NCI-H1417 (cell line): ENCODE measurements around the gene FAAP20.
"Not testable (repeated sequence)": the region's sequence is repeated elsewhere in the genome, so short reads cannot be mapped to it uniquely, and the experiment has no call there.

Experiments
- DNase-seq, 3 experiments: peaks; one replicate each; lab custom pipeline; 2025; lab: John Stamatoyannopoulos, UW

Gene FAAP20

GRCh38 chr1:2157856-2158255 is 36.7 kb downstream of the FAAP20 start:
- DNase-seq = no peak

GRCh38 chr1:2156866-2157265 is 37.7 kb downstream of the FAAP20 start:
- DNase-seq = no peak

DNA sequence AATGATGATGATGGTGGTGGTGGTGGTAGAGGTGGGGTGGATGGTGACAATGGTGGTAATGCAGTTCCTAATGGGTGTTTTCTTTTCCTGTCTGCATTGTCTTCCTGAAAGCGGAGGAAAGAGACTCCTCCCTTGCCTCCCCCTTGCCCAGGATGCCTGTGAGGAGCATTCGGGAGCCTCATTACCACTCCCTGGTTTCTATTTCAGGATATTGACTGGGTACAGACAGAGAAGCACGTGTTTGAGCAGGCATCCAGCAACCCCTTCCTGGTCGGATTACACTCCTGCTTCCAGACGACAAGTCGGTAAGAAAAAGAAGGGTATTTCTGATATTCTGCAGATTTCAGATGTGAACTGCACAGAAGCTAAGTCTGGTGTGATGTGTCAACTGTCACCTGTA is 38.8 kb downstream of the FAAP20 start:
- DNase-seq = no peak

DNA sequence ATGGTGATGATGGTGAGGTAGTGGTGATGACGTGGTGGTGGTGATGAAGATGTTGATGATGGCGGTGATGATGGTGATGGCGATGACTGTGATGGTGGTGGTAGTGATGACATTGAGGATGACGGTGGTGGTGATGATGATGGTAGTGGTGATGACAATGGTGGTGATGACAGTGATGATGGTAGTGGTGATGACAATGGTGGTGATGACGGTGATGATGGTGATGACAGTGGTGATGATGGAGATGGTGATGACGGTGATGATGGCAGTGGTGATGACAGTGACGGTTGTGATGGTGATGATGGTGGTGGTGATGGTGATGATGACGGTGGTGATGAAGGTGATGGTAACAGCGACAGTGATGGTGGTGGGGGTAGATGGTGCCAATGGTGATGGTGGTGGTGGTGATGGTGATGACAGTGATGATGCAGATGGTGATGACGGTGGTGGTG is 39.4 kb downstream of the FAAP20 start:
- DNase-seq = no peak

DNA sequence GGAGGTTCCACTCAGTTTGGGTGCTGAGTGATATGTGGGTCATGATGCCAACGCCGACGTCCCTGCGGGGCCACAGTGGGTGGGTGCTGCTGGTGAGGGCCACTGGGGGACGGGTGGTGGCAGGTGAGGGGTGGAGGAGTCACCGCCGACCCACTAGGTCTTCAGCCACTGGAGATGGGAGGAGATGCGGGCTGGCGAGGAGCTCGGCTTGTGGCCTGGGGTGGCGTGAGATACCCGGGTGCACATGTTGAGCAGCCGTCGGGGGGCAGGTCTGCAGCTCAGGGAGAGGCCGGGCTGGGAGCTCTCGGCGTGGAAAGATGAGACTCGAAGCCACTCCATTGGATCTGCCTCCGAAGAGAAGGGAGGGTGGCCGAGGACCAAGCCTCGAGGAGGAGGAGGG is 40.5 kb downstream of the FAAP20 start:
- DNase-seq = no peak

DNA sequence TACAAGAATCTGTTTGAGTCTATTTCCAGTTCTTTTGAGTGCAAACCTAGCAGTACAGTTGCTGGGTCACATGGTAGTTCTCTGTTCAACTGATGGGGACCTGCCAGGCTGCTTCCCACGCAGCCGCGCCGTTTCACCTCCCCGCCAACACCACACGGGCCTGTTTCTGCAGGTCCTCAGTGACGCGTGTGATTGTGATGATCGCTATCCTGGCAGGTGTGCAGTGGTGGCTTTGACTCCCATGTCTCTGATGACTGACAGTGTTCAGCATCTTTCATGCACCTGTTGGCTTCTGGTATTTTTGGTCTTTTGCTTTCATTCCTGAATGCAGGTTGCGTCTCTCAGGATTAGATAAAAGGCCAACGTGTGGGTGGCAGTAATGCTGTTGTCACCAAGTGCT is 41.6 kb downstream of the FAAP20 start:
- DNase-seq = no peak

DNA sequence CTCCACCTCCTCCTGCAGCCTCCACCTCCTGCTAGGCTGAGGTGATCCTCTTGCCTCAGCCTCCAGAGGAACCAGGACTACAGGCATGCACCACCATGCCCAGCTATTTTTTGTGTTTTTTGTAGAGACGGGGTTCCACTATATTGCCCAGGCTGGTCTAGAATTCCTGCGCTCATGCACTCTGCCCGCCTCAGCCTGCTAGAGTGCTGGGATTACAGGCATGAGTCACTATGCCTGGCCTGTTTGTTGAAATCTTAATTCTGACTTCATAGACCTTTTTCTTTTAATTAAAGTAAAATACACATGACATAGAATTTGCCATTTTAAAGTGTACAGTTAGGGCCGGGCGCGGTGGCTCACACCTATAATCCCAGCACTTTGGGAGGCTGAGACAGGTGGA is 42.7 kb downstream of the FAAP20 start:
- DNase-seq = no peak

GRCh38 chr1:2151252-2151651 is 43.3 kb downstream of the FAAP20 start:
- no peak for DNase-seq

DNA sequence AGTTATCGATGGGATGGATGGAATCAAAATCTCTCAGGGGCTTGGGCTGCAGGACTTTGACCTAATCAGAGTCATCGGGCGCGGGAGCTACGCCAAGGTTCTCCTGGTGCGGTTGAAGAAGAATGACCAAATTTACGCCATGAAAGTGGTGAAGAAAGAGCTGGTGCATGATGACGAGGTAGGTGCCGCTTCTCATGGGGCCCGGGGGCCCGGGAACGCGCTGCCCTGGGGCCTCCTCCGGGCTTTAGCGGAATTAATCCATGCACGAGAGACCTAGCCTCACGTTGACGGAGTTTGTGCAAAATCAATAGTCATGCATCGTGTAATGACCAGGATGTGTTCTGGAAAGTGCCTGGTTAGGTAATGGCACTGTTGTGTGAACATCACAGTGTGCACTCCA is 43.8 kb downstream of the FAAP20 start:
- no peak for DNase-seq

- DNase-seq = no peak
Observed at GRCh38 chr1:2148691-2149090, 45.9 kb downstream of the FAAP20 start.

GRCh38 chr1:2147869-2148268 is 46.7 kb downstream of the FAAP20 start:
- DNase-seq = not testable (repeated sequence)

GRCh38 chr1:2146836-2147517 is 47.6 kb downstream of the FAAP20 start:
- DNase-seq = no peak

DNA sequence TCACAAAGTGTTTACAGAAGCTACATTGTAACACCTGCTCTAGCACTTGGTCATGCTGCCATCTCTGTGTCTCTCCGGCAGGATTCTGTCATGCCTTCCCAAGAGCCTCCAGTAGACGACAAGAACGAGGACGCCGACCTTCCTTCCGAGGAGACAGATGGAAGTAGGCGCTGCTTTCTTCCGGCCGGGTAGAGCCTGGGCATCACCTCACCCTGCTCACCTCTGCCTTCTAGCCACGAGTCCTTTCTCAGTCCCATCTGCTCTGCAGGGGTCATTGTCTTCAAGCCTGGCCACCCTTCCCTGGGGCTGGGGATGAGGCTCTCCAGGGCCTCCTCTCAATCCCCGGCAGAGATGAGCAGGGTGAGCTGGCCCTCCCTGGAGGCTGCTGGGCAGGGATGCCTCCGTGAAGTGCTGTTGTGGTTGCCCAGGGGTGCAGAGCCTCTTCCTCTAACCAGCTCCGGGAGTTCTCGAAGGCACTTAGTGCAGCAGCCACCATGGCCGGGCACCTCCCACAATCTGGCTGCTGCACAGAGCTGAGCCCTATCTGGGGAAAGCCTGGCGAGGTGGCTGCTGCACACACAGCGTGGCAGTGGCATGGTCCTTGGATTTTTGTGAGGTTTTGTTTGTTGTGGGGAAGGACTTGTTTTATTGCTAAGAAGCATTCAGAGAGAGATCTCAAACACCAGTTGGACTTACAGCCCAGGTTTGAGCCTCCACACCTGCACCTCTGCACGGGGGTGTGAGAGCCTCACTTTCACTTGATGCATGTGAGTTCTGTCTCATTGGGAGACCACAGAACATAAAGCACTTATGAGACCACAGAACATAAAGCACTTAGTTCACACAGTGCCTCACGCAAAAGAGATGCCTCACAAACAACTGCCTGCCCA is 48.4 kb downstream of the FAAP20 start:
- DNase-seq = peak in 1 of 3 experiments; percentile 35

GRCh38 chr1:2144501-2145090 is 50.0 kb downstream of the FAAP20 start:
- DNase-seq = no peak

GRCh38 chr1:2143814-2144500 is 50.6 kb downstream of the FAAP20 start:
- no peak for DNase-seq

GRCh38 chr1:2141025-2141424 is 53.5 kb downstream of the FAAP20 start:
- no peak for DNase-seq
